ENCODE results near the gene APOBR. TPM values are rescaled to one million over a fixed set of nuclear protein-coding genes. Genes with fewer than 3 reads are reported as not detected.

Gene APOBR
- total RNA-seq, 4 donors from 2014 or later: 0.07 to 0.49 (median 0.28) TPM

DNA sequence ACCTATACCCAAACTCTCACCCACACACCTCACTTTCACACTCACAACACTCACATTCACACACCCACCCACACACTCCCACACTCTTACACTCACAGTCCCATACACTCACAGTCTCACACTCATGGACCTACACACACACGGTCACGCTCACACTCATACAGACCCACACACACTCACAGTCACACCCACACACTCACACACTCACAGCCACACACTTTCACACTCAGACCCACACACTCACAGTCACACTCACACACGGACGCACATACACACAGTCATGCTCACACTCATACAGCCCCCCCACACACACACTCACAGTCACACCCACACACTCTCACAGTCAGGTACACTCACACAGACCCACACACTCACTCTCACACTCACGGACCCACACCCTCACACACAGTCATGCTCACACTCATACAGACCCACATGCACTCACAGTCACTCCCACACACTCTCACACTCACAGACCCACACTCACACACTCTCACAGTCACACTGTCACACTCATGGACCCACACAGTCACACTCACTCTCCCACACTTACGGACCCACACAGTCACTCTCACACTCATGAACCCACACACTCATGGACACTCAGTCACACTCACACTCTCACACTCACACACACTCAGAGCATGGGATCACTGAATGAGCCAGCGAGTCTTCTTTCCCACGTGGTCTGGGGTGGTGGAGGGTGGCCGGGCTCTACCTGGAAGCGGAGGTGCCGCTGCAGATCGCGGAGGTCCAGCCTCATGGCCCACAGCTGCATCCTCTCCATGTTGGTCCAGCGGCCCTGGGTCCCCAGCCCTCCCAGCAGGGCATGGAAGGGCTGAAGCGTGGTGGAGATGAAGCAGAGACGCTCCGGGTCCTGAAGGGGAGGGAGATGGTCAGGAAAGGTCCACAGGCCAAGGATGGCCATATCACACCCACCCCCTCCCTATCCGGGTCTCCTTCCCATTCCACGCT is 7.1 kb downstream of the APOBR start:
- Histone ChIP-seq H3K4me1 (no peaks in the 10 kb centered on the region), H3K27ac (no peak overlapping the region), H3K9me3 (no peaks in the 10 kb centered on the region), H3K36me3 (no peaks in the 10 kb centered on the region), H3K4me3 (no peak overlapping the region), H3K27me3 (no peaks in the 10 kb centered on the region)
- intact Hi-C loops (cut with DNase I; ENCODE audit: low total_unique reads): no loop called here
- no peak for DNase-seq
- no peak for TF ChIP-seq POLR2A (IDR thresholded peaks at IDR 0.05)
- TF ChIP-seq, protein P1, sequence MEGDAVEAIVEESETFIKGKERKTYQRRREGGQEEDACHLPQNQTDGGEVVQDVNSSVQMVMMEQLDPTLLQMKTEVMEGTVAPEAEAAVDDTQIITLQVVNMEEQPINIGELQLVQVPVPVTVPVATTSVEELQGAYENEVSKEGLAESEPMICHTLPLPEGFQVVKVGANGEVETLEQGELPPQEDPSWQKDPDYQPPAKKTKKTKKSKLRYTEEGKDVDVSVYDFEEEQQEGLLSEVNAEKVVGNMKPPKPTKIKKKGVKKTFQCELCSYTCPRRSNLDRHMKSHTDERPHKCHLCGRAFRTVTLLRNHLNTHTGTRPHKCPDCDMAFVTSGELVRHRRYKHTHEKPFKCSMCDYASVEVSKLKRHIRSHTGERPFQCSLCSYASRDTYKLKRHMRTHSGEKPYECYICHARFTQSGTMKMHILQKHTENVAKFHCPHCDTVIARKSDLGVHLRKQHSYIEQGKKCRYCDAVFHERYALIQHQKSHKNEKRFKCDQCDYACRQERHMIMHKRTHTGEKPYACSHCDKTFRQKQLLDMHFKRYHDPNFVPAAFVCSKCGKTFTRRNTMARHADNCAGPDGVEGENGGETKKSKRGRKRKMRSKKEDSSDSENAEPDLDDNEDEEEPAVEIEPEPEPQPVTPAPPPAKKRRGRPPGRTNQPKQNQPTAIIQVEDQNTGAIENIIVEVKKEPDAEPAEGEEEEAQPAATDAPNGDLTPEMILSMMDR (IDR thresholded peaks at IDR 0.05): no peak

DNA sequence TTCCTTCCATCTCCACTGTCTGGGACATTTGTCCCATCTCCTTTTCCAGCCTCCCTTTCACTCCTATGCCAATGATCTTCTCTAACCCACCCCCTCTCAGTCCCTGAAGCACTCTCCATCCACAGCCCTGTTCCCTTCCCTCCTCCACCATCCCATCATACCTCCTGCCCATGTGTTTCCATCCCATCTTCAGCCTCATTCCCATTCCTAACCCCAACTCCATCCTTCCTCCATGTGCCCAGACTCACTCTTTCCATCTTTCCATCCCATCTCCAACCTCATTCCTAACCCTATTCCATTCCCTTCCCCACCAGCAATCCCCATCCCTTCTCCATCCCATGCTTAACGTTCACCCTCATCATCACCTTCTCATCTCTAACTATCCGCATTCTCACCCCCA is 7.8 kb downstream of the APOBR start:
- H3K36me3 ChIP-seq: no peaks in the 10 kb centered on the region
- no peak for DNase-seq
- no peaks in the 10 kb centered on the region for H3K9me3 ChIP-seq
- intact Hi-C loops (cut with DNase I; ENCODE audit: low total_unique reads): no loop called here
- no peak for TF ChIP-seq POLR2A (IDR thresholded peaks at IDR 0.05)
- TF ChIP-seq, protein P1 (IDR thresholded peaks at IDR 0.05): no peak
- no peaks in the 10 kb centered on the region for H3K4me1 ChIP-seq
- no peaks in the 10 kb centered on the region for H3K27me3 ChIP-seq
- H3K27ac ChIP-seq: no peak overlapping the region
- H3K4me3 ChIP-seq: no peak overlapping the region

DNA sequence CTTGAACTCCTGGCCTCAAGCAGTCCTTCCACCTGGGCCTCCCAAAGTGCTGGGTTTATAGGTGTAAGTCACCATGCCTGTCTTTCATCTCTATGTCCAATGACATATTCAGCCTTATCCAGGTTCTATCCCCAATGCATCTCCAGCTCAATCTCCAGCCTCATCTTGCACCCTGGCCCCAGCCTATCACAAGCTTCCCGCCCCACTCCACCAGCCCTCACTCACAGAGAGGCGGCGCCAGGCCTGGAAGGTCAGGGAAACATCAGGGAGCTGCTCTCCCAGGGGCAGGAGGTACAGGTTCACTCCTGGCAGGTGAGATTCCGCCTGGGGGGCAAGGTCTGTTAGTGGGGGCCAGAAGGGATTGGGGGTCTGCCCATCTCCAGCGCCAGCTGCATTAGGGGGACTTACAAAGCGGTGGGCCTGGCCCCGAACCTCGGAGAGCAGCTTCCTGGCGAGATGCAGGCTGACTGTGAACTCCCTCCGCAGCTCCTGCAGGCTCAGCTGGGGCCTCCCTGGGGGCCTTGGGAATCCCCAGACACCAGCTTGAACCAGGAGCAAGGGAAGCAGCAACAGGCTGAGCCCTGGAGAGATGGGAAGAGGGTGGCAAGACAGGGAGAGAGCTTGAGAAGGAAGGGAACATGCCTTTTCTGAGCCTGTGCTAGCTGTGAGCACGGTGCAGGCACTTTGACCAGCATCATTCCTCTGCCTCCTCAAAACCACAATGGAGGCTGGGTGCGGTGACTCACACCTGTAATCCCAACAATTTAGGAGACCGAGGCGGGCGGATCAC is 9.2 kb downstream of the APOBR start:
- intact Hi-C loops (cut with DNase I; ENCODE audit: low total_unique reads): no loop called here
- Histone ChIP-seq H3K27me3 (no peaks in the 10 kb centered on the region), H3K9me3 (no peaks in the 10 kb centered on the region), H3K27ac (no peak overlapping the region), H3K4me1 (no peaks in the 10 kb centered on the region), H3K4me3 (no peak overlapping the region), H3K36me3 (no peaks in the 10 kb centered on the region)
- no peak for DNase-seq
- TF ChIP-seq POLR2A (IDR thresholded peaks at IDR 0.05): no peak
- TF ChIP-seq, protein P1 (IDR thresholded peaks at IDR 0.05): no peak

DNA sequence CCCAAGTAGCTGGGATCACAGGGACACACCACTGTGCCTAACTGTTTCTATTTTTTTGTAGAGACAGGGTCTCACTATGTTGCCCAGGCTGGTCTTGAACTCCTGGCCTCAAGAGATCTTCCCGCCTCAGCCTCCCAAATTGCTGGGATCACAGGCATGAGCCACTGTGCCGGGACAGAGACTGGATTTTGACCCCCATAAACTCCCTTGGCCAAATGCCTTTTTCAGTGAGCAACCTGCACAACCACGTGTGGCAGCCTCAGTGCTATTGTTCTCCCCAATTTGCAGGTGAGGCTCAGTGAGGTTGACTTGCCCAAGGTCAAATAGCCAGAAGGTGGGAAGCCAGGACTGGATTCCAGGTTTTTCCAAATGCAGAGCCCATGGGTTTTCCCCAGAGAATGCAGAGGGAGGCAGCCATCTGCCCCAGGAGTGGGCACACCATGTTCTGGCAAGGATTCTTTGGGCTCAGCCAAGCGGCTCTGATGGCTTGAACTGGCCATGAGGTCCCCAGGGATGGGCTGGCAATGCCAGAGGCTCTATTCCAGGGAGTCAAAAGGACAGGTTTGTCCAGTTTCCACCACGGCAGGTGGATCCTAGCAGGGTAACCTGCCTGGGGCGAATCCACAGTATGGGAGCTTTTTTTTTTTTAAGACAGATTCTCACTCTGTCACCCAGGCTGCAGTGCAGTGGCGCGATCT is 10.4 kb downstream of the APOBR start:
- intact Hi-C loops (cut with DNase I; ENCODE audit: low total_unique reads): no loop called here
- no peaks in the 10 kb centered on the region for H3K4me1 ChIP-seq
- H3K36me3 ChIP-seq: no peaks in the 10 kb centered on the region
- no peak for TF ChIP-seq POLR2A (IDR thresholded peaks at IDR 0.05)
- TF ChIP-seq, protein P1 (IDR thresholded peaks at IDR 0.05): no peak
- H3K9me3 ChIP-seq: no peaks in the 10 kb centered on the region
- no peak for DNase-seq
- no peaks in the 10 kb centered on the region for H3K27me3 ChIP-seq
- H3K27ac ChIP-seq: no peak overlapping the region
- no peak overlapping the region for H3K4me3 ChIP-seq
